ENCODE data around the gene CLEC20A.

Gene CLEC20A

GRCh38 chr1:178542554-178543289 is 46.0 kb upstream of the CLEC20A start (continued):
- TF ChIP-seq, protein P1, sequence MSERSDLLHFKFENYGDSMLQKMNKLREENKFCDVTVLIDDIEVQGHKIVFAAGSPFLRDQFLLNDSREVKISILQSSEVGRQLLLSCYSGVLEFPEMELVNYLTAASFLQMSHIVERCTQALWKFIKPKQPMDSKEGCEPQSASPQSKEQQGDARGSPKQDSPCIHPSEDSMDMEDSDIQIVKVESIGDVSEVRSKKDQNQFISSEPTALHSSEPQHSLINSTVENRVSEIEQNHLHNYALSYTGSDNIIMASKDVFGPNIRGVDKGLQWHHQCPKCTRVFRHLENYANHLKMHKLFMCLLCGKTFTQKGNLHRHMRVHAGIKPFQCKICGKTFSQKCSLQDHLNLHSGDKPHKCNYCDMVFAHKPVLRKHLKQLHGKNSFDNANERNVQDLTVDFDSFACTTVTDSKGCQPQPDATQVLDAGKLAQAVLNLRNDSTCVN (tag by site-specific recombination; optimal IDR thresholded peaks at IDR 0.05): peak; percentile 89
- TF ChIP-seq IKZF3 (tag by site-specific recombination; IDR thresholded peaks at IDR 0.05) (peak; percentile 72), ZNF146 (tag by site-specific recombination; IDR thresholded peaks at IDR 0.05) (no peak), ZNF404 (tag by site-specific recombination; IDR thresholded peaks at IDR 0.05) (no peak), ZBTB48 (tag by site-specific recombination; IDR thresholded peaks at IDR 0.05) (peak; percentile 72), ZFHX2 (tag by site-specific recombination; conservative IDR thresholded peaks at IDR 0.05) (peak; percentile 83), ZNF830 (tag by site-specific recombination; IDR thresholded peaks at IDR 0.05; ENCODE audit: low read depth) (no peak), WT1 (tag by site-specific recombination; IDR thresholded peaks at IDR 0.05) (peak; percentile 18; the same call in 1 of the 2 replicates), ZNF133 (tag by site-specific recombination; IDR thresholded peaks at IDR 0.05) (no peak), ZNF660 (tag by site-specific recombination; IDR thresholded peaks at IDR 0.05) (peak; percentile 68), ZNF341 (tag by site-specific recombination; IDR thresholded peaks at IDR 0.05; ENCODE audit: low read depth) (peak; percentile 53; the same call in 1 of the 2 replicates), ZEB2 (tag by site-specific recombination; IDR thresholded peaks at IDR 0.05) (peak; percentile 63; the same call in 1 of the 2 replicates), MYNN (tag by site-specific recombination; IDR thresholded peaks at IDR 0.05; ENCODE audit: borderline replicate concordance) (no peak; the same call in 1 of the 2 replicates), ZNF2 (tag by site-specific recombination; IDR thresholded peaks at IDR 0.05) (peak; percentile 43; the same call in 1 of the 2 replicates), OSR2 (tag by site-specific recombination; IDR thresholded peaks at IDR 0.05) (no peak), ZNF473 (tag by site-specific recombination; IDR thresholded peaks at IDR 0.05) (no peak), ZNF214 (tag by site-specific recombination; IDR thresholded peaks at IDR 0.05; ENCODE audit: borderline replicate concordance) (no peak), KLF16 (tag by site-specific recombination; IDR thresholded peaks at IDR 0.05) (peak; percentile 68; the same call in 1 of the 2 replicates), RBAK (tag by site-specific recombination; IDR thresholded peaks at IDR 0.05) (no peak), ZNF610 (tag by site-specific recombination; IDR thresholded peaks at IDR 0.05; ENCODE audit: borderline replicate concordance) (peak; percentile 80), ZFP41 (tag by site-specific recombination; IDR thresholded peaks at IDR 0.05; ENCODE audit: borderline replicate concordance) (0 out of 2 replicates have a peak, but pooled peaks have one; percentile 25), SP2 (tag by site-specific recombination; IDR thresholded peaks at IDR 0.05) (0 out of 2 replicates have a peak, but pooled peaks have one; percentile 6), ZNF654 (tag by site-specific recombination; IDR thresholded peaks at IDR 0.05; ENCODE audit: low read depth) (peak; percentile 61), ZBTB7A (tag by site-specific recombination; IDR thresholded peaks at IDR 0.05; ENCODE audit: low read depth) (peak; percentile 72), KLF9 (tag by site-specific recombination; IDR thresholded peaks at IDR 0.05; ENCODE audit: low read depth) (peak; percentile 44; the same call in 1 of the 2 replicates), ZBTB21 (tag by site-specific recombination; IDR thresholded peaks at IDR 0.05) (no peak), GLIS1 (tag by site-specific recombination; IDR thresholded peaks at IDR 0.05) (peak; percentile 26; the same call in 1 of the 2 replicates), ZNF555 (tag by site-specific recombination; conservative IDR thresholded peaks at IDR 0.05) (no peak), ZNF148 (tag by site-specific recombination; IDR thresholded peaks at IDR 0.05; ENCODE audit: borderline replicate concordance) (no peak), SCRT2 (tag by site-specific recombination; IDR thresholded peaks at IDR 0.05) (no peak), ZBTB20 (tag by site-specific recombination; IDR thresholded peaks at IDR 0.05) (no peak)
- TF ChIP-seq, protein P2, sequence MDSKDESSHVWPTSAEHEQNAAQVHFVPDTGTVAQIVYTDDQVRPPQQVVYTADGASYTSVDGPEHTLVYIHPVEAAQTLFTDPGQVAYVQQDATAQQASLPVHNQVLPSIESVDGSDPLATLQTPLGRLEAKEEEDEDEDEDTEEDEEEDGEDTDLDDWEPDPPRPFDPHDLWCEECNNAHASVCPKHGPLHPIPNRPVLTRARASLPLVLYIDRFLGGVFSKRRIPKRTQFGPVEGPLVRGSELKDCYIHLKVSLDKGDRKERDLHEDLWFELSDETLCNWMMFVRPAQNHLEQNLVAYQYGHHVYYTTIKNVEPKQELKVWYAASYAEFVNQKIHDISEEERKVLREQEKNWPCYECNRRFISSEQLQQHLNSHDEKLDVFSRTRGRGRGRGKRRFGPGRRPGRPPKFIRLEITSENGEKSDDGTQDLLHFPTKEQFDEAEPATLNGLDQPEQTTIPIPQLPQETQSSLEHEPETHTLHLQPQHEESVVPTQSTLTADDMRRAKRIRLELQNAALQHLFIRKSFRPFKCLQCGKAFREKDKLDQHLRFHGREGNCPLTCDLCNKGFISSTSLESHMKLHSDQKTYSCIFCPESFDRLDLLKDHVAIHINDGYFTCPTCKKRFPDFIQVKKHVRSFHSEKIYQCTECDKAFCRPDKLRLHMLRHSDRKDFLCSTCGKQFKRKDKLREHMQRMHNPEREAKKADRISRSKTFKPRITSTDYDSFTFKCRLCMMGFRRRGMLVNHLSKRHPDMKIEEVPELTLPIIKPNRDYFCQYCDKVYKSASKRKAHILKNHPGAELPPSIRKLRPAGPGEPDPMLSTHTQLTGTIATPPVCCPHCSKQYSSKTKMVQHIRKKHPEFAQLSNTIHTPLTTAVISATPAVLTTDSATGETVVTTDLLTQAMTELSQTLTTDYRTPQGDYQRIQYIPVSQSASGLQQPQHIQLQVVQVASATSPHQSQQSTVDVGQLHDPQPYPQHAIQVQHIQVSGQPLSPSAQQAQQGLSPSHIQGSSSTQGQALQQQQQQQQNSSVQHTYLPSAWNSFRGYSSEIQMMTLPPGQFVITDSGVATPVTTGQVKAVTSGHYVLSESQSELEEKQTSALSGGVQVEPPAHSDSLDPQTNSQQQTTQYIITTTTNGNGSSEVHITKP (tag by site-specific recombination; IDR thresholded peaks at IDR 0.05): 0 out of 2 replicates have a peak, but pooled peaks have one; percentile 6
- TF ChIP-seq, protein P3, sequence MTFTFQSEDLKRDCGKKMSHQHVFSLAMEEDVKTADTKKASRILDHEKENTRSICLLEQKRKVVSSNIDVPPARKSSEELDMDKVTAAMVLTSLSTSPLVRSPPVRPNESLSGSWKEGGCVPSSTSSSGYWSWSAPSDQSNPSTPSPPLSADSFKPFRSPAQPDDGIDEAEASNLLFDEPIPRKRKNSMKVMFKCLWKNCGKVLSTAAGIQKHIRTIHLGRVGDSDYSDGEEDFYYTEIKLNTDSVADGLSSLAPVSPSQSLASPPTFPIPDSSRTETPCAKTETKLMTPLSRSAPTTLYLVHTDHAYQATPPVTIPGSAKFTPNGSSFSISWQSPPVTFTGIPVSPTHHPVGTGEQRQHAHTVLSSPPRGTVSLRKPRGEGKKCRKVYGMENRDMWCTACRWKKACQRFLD (tag by site-specific recombination; IDR thresholded peaks at IDR 0.05): no peak
